Measurements from ENCODE around the gene SLC12A8. TPM values are rescaled to one million over a fixed set of nuclear protein-coding genes. Genes with fewer than 3 reads are reported as not detected.

SLC12A8 gene
- total RNA-seq, 1 donor from 2014 or later = 11.8 TPM

DNA sequence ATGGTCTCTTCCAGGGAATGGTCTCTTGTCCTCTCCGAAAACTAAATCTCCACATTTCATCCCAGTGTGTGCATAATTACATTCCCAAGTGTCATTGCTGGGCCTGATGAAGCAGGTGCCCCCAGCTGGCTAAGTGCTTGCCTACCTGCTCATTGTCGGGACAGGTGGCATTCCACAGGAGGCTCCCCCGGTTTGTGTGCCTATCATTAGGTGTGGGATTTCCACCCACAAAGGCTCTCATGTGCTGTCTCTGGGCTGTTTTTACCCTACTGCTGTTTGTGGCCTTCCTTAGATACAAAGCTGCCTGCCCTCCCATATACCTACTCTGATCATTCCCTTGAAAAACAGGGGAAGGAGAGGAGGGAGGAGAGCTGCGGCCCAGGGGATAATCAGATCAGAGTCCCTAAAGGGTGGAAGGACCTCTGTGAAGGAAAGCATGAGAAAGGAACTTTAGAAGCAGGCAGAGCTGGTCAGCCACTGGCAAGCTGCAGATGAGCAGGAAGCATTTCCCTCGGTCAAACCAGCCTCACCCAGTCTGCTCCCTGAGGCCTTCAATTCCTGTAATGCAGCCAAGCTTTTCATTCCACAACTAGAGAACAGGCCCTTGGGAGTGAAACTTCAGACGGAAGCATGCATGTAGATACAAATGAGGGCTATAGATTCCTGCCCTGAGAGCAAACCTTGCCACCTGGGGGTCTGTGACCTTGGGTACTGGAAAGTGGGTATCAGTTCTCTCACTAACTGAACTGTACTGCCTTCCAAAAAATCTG, 96.1 kb downstream of the SLC12A8 start:
- Histone ChIP-seq H3K9me3 (no peaks in the 10 kb centered on the region), H3K4me1 (peaks cover 48% of the 10 kb centered on the region), H3K36me3 (no peaks in the 10 kb centered on the region), H3K27me3 (no peaks in the 10 kb centered on the region), H3K4me3 (no peak overlapping the region), H3K27ac (peak overlapping the region; percentile 48)
- ATAC-seq (peak; percentile 82), DNase-seq (no peak)
- intact Hi-C loops (cut with DNase I) = no loop called here
- no peak for TF ChIP-seq CTCF (IDR thresholded peaks at IDR 0.05)

DNA sequence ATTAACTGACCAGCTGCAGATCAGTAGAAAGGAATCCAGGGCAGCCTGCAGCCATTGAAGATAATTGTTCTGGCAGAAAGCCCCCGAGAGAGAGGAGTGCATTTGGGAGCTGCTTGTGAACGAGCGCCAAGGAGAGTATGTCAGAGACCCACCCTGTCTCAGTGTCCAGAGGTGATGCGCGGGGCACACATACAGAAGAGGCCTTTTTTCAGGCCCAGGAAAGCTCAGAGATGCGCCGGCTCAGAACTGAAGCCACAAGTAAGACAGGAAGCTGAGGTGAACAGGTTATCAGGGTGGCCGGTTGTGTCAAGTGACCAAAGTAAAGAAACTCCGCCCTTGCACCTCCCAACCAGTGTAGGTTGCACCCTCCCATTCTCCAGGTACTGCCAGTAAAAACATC, 96.9 kb downstream of the SLC12A8 start:
- Histone ChIP-seq H3K4me3 (no peak overlapping the region), H3K4me1 (peaks cover 40% of the 10 kb centered on the region), H3K27me3 (no peaks in the 10 kb centered on the region), H3K36me3 (no peaks in the 10 kb centered on the region), H3K27ac (peak overlapping the region; percentile 48), H3K9me3 (no peaks in the 10 kb centered on the region)
- intact Hi-C loops (cut with DNase I) = no loop called here
- no peak for TF ChIP-seq CTCF (IDR thresholded peaks at IDR 0.05)
- ATAC-seq = peak; percentile 46
- DNase-seq = no peak

DNA sequence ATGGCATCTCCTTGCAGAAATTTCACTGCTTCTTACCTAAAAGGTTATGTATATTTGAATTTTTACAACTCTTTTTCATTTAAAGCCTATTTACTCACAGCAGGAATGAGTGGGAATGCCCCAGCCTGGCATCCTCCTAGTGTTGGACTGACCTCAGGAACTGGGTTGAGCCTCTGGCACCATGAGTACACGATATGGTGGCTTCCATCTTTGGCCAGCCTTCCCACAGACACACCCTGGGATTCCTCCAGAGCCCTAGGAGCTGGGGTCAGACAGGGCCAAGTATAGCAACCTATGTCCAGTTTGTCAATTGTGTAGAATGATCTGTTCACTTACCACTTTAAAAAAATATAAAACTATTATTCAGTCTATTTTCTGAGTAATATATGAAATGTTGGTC, 99.6 kb downstream of the SLC12A8 start:
- Histone ChIP-seq H3K27ac (no peak overlapping the region), H3K4me1 (peaks cover 28% of the 10 kb centered on the region), H3K9me3 (no peaks in the 10 kb centered on the region), H3K4me3 (no peak overlapping the region), H3K36me3 (no peaks in the 10 kb centered on the region), H3K27me3 (no peaks in the 10 kb centered on the region)
- DNase-seq (no peak), ATAC-seq (no peak)
- TF ChIP-seq CTCF (IDR thresholded peaks at IDR 0.05) = no peak
- intact Hi-C loops (cut with DNase I) = no loop called here

DNA sequence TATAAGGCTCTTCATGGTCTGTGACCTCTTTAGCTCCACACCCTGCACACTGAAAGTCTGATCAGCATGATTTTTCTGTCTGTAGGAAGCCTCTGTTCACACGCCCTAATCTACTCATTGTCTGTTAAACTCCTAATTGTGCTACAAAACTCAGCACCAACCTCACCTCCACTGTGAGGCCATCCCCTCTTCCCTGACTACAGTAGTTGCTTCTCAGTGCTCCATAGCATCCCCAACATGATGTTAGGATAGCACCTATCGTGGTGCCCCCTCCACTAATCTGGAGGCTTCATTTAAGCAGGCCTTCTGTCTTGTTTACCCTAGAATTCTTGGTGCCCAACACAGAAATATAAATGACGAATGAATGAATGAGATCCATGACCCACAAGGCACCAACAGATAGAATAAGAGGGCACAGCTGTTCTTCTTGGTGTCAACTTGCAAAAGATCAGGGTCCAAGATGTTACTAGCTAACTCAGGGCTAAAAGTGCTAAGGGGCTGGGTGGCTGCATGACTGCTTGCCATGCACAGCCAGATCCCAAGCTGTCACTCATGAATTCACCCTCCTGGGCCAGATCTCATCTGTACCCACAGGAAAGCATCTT, 101.6 kb downstream of the SLC12A8 start:
- no peaks in the 10 kb centered on the region for H3K9me3 ChIP-seq
- peaks cover 9% of the 10 kb centered on the region for H3K4me1 ChIP-seq
- no peak overlapping the region for H3K27ac ChIP-seq
- DNase-seq (no peak), ATAC-seq (no peak)
- H3K27me3 ChIP-seq = no peaks in the 10 kb centered on the region
- H3K36me3 ChIP-seq = no peaks in the 10 kb centered on the region
- no peak for TF ChIP-seq CTCF (IDR thresholded peaks at IDR 0.05)
- H3K4me3 ChIP-seq = no peak overlapping the region
- intact Hi-C loops (cut with DNase I) = no loop called here

DNA sequence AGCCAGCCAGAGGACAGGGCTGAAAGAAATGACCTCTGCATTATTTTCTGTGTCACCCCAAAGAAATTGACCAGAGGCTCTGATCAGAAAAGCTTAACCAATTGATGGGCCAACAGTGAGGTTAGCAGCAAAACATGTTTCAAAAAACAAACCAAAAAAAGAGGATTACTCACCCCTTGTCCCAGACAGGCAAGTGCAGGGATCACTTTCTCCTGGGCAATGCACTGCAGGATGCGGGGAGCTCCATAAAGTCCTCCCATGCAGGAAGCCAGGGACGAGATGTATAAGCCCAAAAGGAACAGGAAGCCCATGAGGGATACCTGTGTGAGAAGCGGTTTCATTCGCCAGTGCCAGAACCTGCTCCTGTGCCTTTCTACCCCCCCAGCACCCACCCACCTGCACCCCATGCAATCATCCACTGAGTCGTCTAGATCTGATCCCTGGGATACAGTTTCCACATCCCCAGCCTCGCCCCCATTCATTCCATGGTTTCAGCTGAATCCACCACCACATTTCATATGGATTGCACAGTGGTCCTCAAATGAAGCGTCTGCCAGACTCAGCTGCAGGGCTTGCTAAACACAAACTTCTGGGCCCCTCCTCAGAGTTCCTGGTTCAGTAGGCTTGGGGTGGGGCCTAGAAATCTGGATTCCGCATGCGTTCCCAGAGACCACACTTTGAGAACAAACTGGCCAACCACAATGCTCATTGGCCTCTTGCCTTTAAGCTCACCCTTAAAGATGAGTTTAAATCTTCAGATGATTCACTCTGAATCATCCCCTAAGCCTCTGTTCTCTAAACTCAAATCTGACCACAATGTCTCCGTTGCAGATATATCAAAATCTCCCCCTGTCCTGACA, 102.3 kb downstream of the SLC12A8 start:
- DNase-seq (no peak), ATAC-seq (no peak)

More for the DNA sequence above, 102.3 kb downstream of the SLC12A8 start:
- Histone ChIP-seq H3K4me3 (no peak overlapping the region), H3K36me3 (no peaks in the 10 kb centered on the region), H3K27me3 (no peaks in the 10 kb centered on the region), H3K4me1 (peaks cover 2% of the 10 kb centered on the region), H3K9me3 (no peaks in the 10 kb centered on the region), H3K27ac (no peak overlapping the region)
- intact Hi-C loops (cut with DNase I) = no loop called here
- no peak for TF ChIP-seq CTCF (IDR thresholded peaks at IDR 0.05)

Data from upper lobe of right lung (tissue), 1 donor.